ENCODE measurements around the gene CBLN3. TPM values are rescaled to one million over a fixed set of nuclear protein-coding genes. Genes with fewer than 3 reads are reported as not detected.
"Not testable (repeated sequence)": the region's sequence is repeated elsewhere in the genome, so short reads cannot be mapped to it uniquely, and the experiment has no call there.

Gene CBLN3
- polyA plus RNA-seq, 1 donor from 2014 or later: not detected

GRCh38 chr14:24473211-24473610 is 43.7 kb upstream of the CBLN3 start:
- no peak overlapping the region for H2AFZ ChIP-seq (ENCODE audit: low read depth, low read length)
- H3K9me2 ChIP-seq (ENCODE audit: insufficient read depth, low read length): no peaks in the 10 kb centered on the region
- H3K4me3 ChIP-seq (ENCODE audit: low read length): no peak overlapping the region
- H3K27ac ChIP-seq (ENCODE audit: low read length): no peak overlapping the region
- no peak overlapping the region for H3K4me2 ChIP-seq (ENCODE audit: low read length)
- no peaks in the 10 kb centered on the region for H3F3A ChIP-seq (ENCODE audit: insufficient read depth, low read length, poor library complexity, severe bottlenecking)
- no peaks in the 10 kb centered on the region for H3K9me3 ChIP-seq (ENCODE audit: low read length)
- H3K9ac ChIP-seq (ENCODE audit: low read length): no peak overlapping the region
- H3K79me2 ChIP-seq (replicated peaks; ENCODE audit: insufficient read depth, low read length): no peaks in the 10 kb centered on the region
- TF ChIP-seq EP300 (conservative IDR thresholded peaks at IDR 0.05; ENCODE audit: poor library complexity, severe bottlenecking) (no peak), REST (IDR thresholded peaks at IDR 0.05; ENCODE audit: borderline replicate concordance) (no peak), SMC3 (conservative IDR thresholded peaks at IDR 0.05; ENCODE audit: poor library complexity) (no peak), CTCF (IDR thresholded peaks at IDR 0.05; ENCODE audit: poor library complexity, severe bottlenecking) (no peak), POLR2AphosphoS5 (IDR thresholded peaks at IDR 0.05) (no peak), RAD21 (conservative IDR thresholded peaks at IDR 0.05) (no peak), TAF1 (IDR thresholded peaks at IDR 0.05; ENCODE audit: low read depth) (no peak), EZH2 (IDR thresholded peaks at IDR 0.05; ENCODE audit: borderline replicate concordance, insufficient read depth, low read length, poor library complexity, severe bottlenecking) (no peak), MXI1 (conservative IDR thresholded peaks at IDR 0.05; ENCODE audit: poor library complexity, severe bottlenecking) (no peak)
- H3K27me3 ChIP-seq (ENCODE audit: insufficient read depth, low read depth, low read length): no peaks in the 10 kb centered on the region
- no peaks in the 10 kb centered on the region for H4K20me1 ChIP-seq (ENCODE audit: insufficient read depth)
- H3K36me3 ChIP-seq (ENCODE audit: insufficient read depth, low read length): no peaks in the 10 kb centered on the region

- H3K27me3 ChIP-seq (ENCODE audit: insufficient read depth, low read depth, low read length); H3K9me3 ChIP-seq (ENCODE audit: low read length); H3K9ac ChIP-seq (ENCODE audit: low read length); H3K4me3 ChIP-seq (ENCODE audit: low read length); H3F3A ChIP-seq (ENCODE audit: insufficient read depth, low read length, poor library complexity, severe bottlenecking); H3K9me2 ChIP-seq (ENCODE audit: insufficient read depth, low read length); H3K36me3 ChIP-seq (ENCODE audit: insufficient read depth, low read length); H2AFZ ChIP-seq (ENCODE audit: low read depth, low read length); H3K79me2 ChIP-seq (replicated peaks; ENCODE audit: insufficient read depth, low read length); H3K27ac ChIP-seq (ENCODE audit: low read length); H4K20me1 ChIP-seq (ENCODE audit: insufficient read depth); H3K4me2 ChIP-seq (ENCODE audit: low read length): not testable (repeated sequence)
These were observed 41.0 kb upstream of the CBLN3 start for GRCh38 chr14:24470450-24470849.

GRCh38 chr14:24465805-24466204 is 36.3 kb upstream of the CBLN3 start:
- H3K9me2 ChIP-seq (ENCODE audit: insufficient read depth, low read length): no peaks in the 10 kb centered on the region
- no peak for TF ChIP-seq RAD21 (conservative IDR thresholded peaks at IDR 0.05)
- no peak for TF ChIP-seq TAF1 (IDR thresholded peaks at IDR 0.05; ENCODE audit: low read depth)
- no peak for TF ChIP-seq MXI1 (conservative IDR thresholded peaks at IDR 0.05; ENCODE audit: poor library complexity, severe bottlenecking)
- TF ChIP-seq SMC3 (conservative IDR thresholded peaks at IDR 0.05; ENCODE audit: poor library complexity): no peak
- no peak for TF ChIP-seq POLR2AphosphoS5 (IDR thresholded peaks at IDR 0.05)
- TF ChIP-seq EP300 (conservative IDR thresholded peaks at IDR 0.05; ENCODE audit: poor library complexity, severe bottlenecking): no peak
- no peak for TF ChIP-seq EZH2 (IDR thresholded peaks at IDR 0.05; ENCODE audit: borderline replicate concordance, insufficient read depth, low read length, poor library complexity, severe bottlenecking)
- no peak for TF ChIP-seq CTCF (IDR thresholded peaks at IDR 0.05; ENCODE audit: poor library complexity, severe bottlenecking)
- no peak for TF ChIP-seq REST (IDR thresholded peaks at IDR 0.05; ENCODE audit: borderline replicate concordance)
- no peak overlapping the region for H3K4me3 ChIP-seq (ENCODE audit: low read length)
- H3K9ac ChIP-seq (ENCODE audit: low read length): no peak overlapping the region
- H3F3A ChIP-seq (ENCODE audit: insufficient read depth, low read length, poor library complexity, severe bottlenecking): no peaks in the 10 kb centered on the region
- H2AFZ ChIP-seq (ENCODE audit: low read depth, low read length): no peak overlapping the region
- H3K27ac ChIP-seq (ENCODE audit: low read length): no peak overlapping the region
- H3K9me3 ChIP-seq (ENCODE audit: low read length): no peaks in the 10 kb centered on the region
- H3K36me3 ChIP-seq (ENCODE audit: insufficient read depth, low read length): no peaks in the 10 kb centered on the region
- H3K27me3 ChIP-seq (ENCODE audit: insufficient read depth, low read depth, low read length): no peaks in the 10 kb centered on the region
- no peak overlapping the region for H3K4me2 ChIP-seq (ENCODE audit: low read length)
- no peaks in the 10 kb centered on the region for H4K20me1 ChIP-seq (ENCODE audit: insufficient read depth)
- no peaks in the 10 kb centered on the region for H3K79me2 ChIP-seq (replicated peaks; ENCODE audit: insufficient read depth, low read length)
